DND-41 (cell line): ENCODE data around the gene PIGA.

Experiments
- EZH2 ChIP-seq: IDR thresholded peaks from 3 replicates; pipeline ENCODE4 v1.6.1; 2012; ENCODE audit warnings: borderline replicate concordance, low read depth, mild to moderate bottlenecking, moderate library complexity, low read length, inconsistent platforms; ENCODE audit not compliant: severe bottlenecking
- TF ChIP-seq, protein P1 (sequence below): IDR thresholded peaks from 2 replicates; pipeline ENCODE4 v1.5.1; 2012; ENCODE audit warnings: borderline replicate concordance, low read length, moderate library complexity, mild to moderate bottlenecking; ENCODE audit not compliant: poor library complexity, severe bottlenecking; ENCODE audit errors: extremely low read depth

DNA sequence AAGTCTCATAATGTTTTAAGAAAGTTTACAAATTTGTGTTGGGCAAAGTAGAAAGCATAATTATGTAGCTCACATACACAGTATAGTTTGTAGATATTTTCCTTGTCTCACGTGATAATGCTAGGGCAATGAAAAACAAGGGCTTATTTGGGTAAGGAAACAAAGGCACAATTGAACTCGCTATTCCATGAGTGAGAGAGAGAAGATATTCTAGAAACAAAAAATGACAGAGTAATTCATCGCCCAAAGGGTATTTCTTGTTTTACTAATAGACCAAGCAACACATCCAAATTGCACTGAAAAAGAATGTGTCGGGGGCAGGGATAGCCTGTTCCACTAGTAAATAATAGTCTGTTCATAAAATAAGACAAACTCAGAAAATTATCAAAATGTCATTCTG is 16.2 kb downstream of the PIGA start:
- TF ChIP-seq, protein P1, sequence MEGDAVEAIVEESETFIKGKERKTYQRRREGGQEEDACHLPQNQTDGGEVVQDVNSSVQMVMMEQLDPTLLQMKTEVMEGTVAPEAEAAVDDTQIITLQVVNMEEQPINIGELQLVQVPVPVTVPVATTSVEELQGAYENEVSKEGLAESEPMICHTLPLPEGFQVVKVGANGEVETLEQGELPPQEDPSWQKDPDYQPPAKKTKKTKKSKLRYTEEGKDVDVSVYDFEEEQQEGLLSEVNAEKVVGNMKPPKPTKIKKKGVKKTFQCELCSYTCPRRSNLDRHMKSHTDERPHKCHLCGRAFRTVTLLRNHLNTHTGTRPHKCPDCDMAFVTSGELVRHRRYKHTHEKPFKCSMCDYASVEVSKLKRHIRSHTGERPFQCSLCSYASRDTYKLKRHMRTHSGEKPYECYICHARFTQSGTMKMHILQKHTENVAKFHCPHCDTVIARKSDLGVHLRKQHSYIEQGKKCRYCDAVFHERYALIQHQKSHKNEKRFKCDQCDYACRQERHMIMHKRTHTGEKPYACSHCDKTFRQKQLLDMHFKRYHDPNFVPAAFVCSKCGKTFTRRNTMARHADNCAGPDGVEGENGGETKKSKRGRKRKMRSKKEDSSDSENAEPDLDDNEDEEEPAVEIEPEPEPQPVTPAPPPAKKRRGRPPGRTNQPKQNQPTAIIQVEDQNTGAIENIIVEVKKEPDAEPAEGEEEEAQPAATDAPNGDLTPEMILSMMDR: no peak
- TF ChIP-seq EZH2: no peak
